Stomach smooth muscle (tissue), 2 donors: ENCODE data around the gene GCLM.
A peak's percentile ranks its signal among the peaks of the same experiment; 100 is the strongest.

Experiments
- H3K27ac ChIP-seq: one replicate; pipeline ENCODE4 v1.7.0; 2013; ENCODE audit warnings: mild to moderate bottlenecking, low read length, inconsistent platforms
- H3K27me3 ChIP-seq, 2 donors: one replicate each; pipeline ENCODE4 v1.7.0; 2013; ENCODE audit warnings: low read length in 2 of 2; ENCODE audit not compliant: insufficient read depth in 2 of 2, control insufficient read depth in 1 of 2
- H3K36me3 ChIP-seq, 2 donors: one replicate each; pipeline ENCODE4 v1.7.0; 2013; ENCODE audit warnings: low read length in 2 of 2; ENCODE audit not compliant: control insufficient read depth in 2 of 2, insufficient read depth in 2 of 2
- H3K4me1 ChIP-seq: one replicate; pipeline ENCODE4 v1.7.0; 2013; ENCODE audit warnings: low read length; ENCODE audit not compliant: control insufficient read depth, insufficient read depth
- H3K4me3 ChIP-seq, 2 donors: one replicate each; pipeline ENCODE4 v1.7.0; 2013; ENCODE audit warnings: low read length in 2 of 2
- H3K9ac ChIP-seq, 2 donors: one replicate each; pipeline ENCODE4 v1.7.0; 2013; ENCODE audit warnings: low read length in 2 of 2, mild to moderate bottlenecking in 1 of 2
- H3K9me3 ChIP-seq, 2 donors: one replicate each; pipeline ENCODE4 v1.7.0; 2013; ENCODE audit warnings: low read length in 2 of 2; ENCODE audit not compliant: control insufficient read depth in 2 of 2
- donor health status: healthy.
- donor health status: Pancreatic carcinoma.

Gene GCLM

DNA sequence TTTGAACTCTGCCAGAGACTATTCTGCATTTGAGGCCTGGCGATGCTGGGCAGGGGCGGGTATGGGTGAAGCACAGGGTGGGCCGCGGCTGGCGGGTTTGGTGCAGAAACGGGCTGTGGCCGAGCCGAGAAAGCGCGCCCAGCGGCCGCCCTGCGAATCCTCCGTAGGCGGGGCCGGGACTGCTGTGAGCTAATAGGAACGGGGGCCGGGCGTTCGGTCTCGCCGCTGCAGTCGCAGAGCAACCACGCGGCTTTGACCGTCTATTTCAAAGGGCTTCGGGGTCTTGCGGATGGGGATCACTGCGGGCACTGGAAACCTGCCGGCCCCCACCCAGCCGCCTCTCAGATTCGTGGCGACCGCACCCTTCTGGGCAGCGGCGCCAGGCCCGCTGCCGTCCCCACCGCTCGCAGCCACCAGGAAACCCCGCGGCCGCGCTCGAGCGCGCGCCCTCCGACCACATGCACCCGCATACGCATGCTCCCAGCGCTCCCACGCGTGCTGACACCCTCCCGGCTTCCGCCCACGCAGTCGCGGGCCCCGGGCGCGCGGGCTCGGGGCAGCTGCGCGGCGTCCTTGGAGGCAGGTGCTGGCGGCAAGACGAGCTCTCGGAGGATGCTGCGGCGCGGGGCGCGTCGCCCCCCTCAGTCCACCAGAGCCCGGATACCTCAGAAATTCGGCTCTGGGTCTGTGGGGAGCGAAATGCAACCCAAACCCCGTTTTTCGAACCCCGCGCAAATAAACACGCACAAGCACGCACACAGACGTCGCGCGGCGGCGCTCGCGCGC is 62.8 kb downstream of the GCLM start:
- Histone ChIP-seq H3K4me3 (peak overlapping the region; percentile 52 to 91), H3K36me3 (peaks cover 0 to 2% of the 10 kb centered on the region in 2 donors), H3K9ac (peak overlapping the region; percentile 86 to 92), H3K4me1 (peaks cover 17% of the 10 kb centered on the region), H3K27me3 (no peaks in the 10 kb centered on the region), H3K9me3 (no peaks in the 10 kb centered on the region), H3K27ac (peak overlapping the region; percentile 95)

GRCh38 chr1:93845538-93846205 is 63.6 kb downstream of the GCLM start:
- Histone ChIP-seq H3K4me3 (peak overlapping the region; percentile 52 to 91), H3K27ac (peak overlapping the region; percentile 95), H3K4me1 (peaks cover 17% of the 10 kb centered on the region), H3K9ac (peak overlapping the region; percentile 86 to 92), H3K27me3 (no peaks in the 10 kb centered on the region), H3K9me3 (no peaks in the 10 kb centered on the region), H3K36me3 (peaks cover 0 to 2% of the 10 kb centered on the region in 2 donors)

DNA sequence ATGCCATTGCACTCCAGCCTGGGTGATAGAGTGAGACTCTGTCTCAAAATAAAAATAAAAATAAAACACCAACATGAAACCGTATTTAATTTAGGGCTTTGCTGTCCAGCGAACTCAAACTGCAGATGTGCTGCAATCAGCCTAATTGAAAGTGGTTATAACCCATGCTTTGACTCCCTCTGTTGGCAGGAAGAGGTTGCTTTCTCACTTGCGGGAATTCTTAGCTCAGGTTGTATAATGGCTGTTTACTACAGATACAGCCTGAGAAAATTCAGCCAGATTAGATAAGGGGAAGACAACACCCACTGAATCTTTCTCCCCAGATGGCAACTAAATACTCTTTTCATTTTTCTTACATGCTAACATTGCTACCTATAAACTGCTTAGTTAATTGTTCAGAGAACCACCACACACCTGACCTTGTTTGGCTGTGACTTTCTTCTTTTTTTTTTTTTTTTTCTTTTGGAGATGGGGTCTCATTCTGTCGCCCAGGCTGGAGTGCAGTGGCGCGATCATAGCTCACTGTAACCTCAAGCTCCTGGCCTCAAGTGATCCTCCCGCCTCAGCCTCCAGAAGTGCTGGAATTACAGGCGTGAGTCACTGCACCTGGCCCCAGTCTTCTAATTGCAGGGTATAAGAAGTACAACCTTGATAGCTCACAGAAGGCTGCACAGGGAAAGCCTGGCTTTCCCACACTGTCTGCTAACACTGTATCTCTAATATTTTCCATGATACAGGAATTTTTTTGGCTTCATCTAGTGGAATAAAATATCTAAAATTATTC is 64.8 kb downstream of the GCLM start:
- Histone ChIP-seq H3K4me3 (no peak overlapping the region), H3K4me1 (peaks cover 17% of the 10 kb centered on the region), H3K9ac (peak overlapping the region in 1 of 2 donors; percentile 34), H3K27ac (peak overlapping the region; percentile 25), H3K36me3 (peaks cover 0 to 2% of the 10 kb centered on the region in 2 donors), H3K9me3 (no peaks in the 10 kb centered on the region), H3K27me3 (no peaks in the 10 kb centered on the region)

- Histone ChIP-seq H3K9ac (no peak overlapping the region), H3K9me3 (no peaks in the 10 kb centered on the region), H3K4me1 (peaks cover 14% of the 10 kb centered on the region), H3K36me3 (peaks cover 0 to 2% of the 10 kb centered on the region in 2 donors), H3K4me3 (no peak overlapping the region), H3K27ac (no peak overlapping the region), H3K27me3 (no peaks in the 10 kb centered on the region)
These were observed 66.3 kb downstream of the GCLM start for GRCh38 chr1:93842750-93843500.

- no peaks in the 10 kb centered on the region for H3K9me3 ChIP-seq
- H3K4me1 ChIP-seq, result peaks cover 14% of the 10 kb centered on the region
- H3K4me3 ChIP-seq, result no peak overlapping the region
- no peaks in the 10 kb centered on the region for H3K27me3 ChIP-seq
- H3K9ac ChIP-seq, result no peak overlapping the region
- no peak overlapping the region for H3K27ac ChIP-seq
- peaks cover 0 to 3% of the 10 kb centered on the region in 2 donors for H3K36me3 ChIP-seq
These were observed 67.5 kb downstream of the GCLM start for GRCh38 chr1:93841771-93842170.

GRCh38 chr1:93840956-93841482 is 68.2 kb downstream of the GCLM start:
- Histone ChIP-seq H3K4me3 (no peak overlapping the region), H3K36me3 (peaks cover 0 to 3% of the 10 kb centered on the region in 2 donors)

DNA sequence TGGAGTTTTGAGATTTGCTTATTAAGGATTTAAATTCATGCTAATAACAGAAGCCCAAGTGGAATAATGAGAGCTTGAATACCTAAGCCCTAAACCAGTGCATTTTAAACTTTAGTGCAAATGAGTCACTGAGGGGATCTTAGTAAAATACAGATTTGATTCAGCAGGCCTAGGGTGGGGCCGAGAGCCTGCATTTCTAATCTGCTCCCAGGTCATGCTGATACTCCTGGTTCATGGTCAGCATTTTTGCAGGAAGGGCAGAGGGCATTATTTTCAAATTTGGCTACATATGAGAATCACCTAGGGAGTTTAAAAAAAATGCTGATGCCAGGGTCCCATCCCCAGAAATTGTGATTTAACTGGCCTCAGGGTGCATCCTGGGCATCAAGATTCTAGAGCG is 69.5 kb downstream of the GCLM start:
- no peaks in the 10 kb centered on the region for H3K27me3 ChIP-seq
- H3K4me3 ChIP-seq, result no peak overlapping the region
- peaks cover 2% of the 10 kb centered on the region for H3K4me1 ChIP-seq
- peaks cover 0 to 3% of the 10 kb centered on the region in 2 donors for H3K36me3 ChIP-seq
- no peaks in the 10 kb centered on the region for H3K9me3 ChIP-seq
- no peak overlapping the region for H3K9ac ChIP-seq
- no peak overlapping the region for H3K27ac ChIP-seq

More at GRCh38 chr1:93840956-93841482, 68.2 kb downstream of the GCLM start:
- Histone ChIP-seq H3K27ac (no peak overlapping the region), H3K9me3 (no peaks in the 10 kb centered on the region), H3K9ac (no peak overlapping the region), H3K4me1 (peaks cover 13% of the 10 kb centered on the region), H3K27me3 (no peaks in the 10 kb centered on the region)

GRCh38 chr1:93839307-93839706 is 69.9 kb downstream of the GCLM start:
- no peak overlapping the region for H3K9ac ChIP-seq

DNA sequence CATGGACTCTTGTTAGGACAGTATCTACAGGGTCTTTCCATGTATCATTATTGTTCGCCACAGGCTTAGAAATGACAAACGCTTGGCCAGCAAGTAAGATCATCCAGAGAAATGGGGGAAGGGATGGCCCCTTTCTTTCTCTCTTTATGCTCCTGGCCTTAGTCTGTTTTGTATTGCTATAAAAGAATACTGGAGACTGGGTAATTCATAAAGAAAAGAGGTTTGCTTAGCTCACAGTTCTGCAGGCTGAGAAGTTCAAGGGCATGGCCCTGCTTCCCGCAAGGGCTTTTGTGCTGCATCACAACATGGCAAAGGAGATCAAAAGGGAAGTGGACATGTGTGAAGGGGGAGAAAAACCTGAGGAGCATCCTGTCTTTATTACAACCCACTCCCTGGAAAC is 71.3 kb downstream of the GCLM start:
- H3K36me3 ChIP-seq, result peaks cover 0 to 3% of the 10 kb centered on the region in 2 donors
- no peaks in the 10 kb centered on the region for H3K9me3 ChIP-seq
- H3K27me3 ChIP-seq, result no peaks in the 10 kb centered on the region
- H3K4me3 ChIP-seq, result no peak overlapping the region
- no peaks in the 10 kb centered on the region for H3K4me1 ChIP-seq
- H3K27ac ChIP-seq, result no peak overlapping the region
- H3K9ac ChIP-seq, result no peak overlapping the region

More at GRCh38 chr1:93839307-93839706, 69.9 kb downstream of the GCLM start:
- H3K36me3 ChIP-seq, result peaks cover 0 to 3% of the 10 kb centered on the region in 2 donors
- no peak overlapping the region for H3K4me3 ChIP-seq
- H3K27me3 ChIP-seq, result no peaks in the 10 kb centered on the region
- H3K9me3 ChIP-seq, result no peaks in the 10 kb centered on the region
- no peak overlapping the region for H3K27ac ChIP-seq
- no peaks in the 10 kb centered on the region for H3K4me1 ChIP-seq
